ENCODE results near the gene MRPS9. TPM values are rescaled to one million over a fixed set of nuclear protein-coding genes. Genes with fewer than 3 reads are reported as not detected.

Gene MRPS9
- total RNA-seq, 2 experiments from 2014 or later = 7.3 to 9.2 TPM

- DNase-seq (peak in 3 of 14 experiments; percentile 43 to 56 (median 55)), ATAC-seq (ENCODE audit: poor library complexity) (no peak)
- Histone ChIP-seq H3K27ac (ENCODE audit: low read depth in 1 of 2, low read length in 2 of 2) (no peak overlapping the region), H3K36me3 (ENCODE audit: insufficient read depth, low read length) (no peaks in the 10 kb centered on the region), H3K27me3 (ENCODE audit: control insufficient read depth in 1 of 2, insufficient read depth in 2 of 2, low read length in 2 of 2) (no peaks in the 10 kb centered on the region), H3K9me3 (ENCODE audit: control insufficient read depth in 1 of 2, insufficient read depth in 1 of 2, low read length in 2 of 2) (peaks cover 0 to 4% of the 10 kb centered on the region in 2 experiments), H3K4me1 (ENCODE audit: insufficient read depth, low read length) (no peaks in the 10 kb centered on the region), H3K4me3 (ENCODE audit: low read length) (no peak overlapping the region)
- H3K36me3 Mint-ChIP-seq (ENCODE audit: low read depth) = no peaks in the 10 kb centered on the region
- no peak overlapping the region for H3K4me3 Mint-ChIP-seq
- intact Hi-C loops (cut with DNase I, micrococcal nuclease) = loop anchor here (1.0 to 10.0 kb wide), 4 partner anchors 122 to 1470 kb away; no protein-coding TSS in a partner anchor
- no peaks in the 10 kb centered on the region for H3K9me3 Mint-ChIP-seq
- H3K27ac Mint-ChIP-seq = no peak overlapping the region
- no peaks in the 10 kb centered on the region for H3K4me1 Mint-ChIP-seq (ENCODE audit: low read depth)
- peak; percentile 74 for TF ChIP-seq CTCF (IDR thresholded peaks at IDR 0.05)
- ChIA-PET CTCF (no interaction called here), POLR2A (no interaction called here)
- no peaks in the 10 kb centered on the region for H3K27me3 Mint-ChIP-seq
These were observed 76.7 kb downstream of the MRPS9 start for GRCh38 chr2:105114551-105114950.

DNA sequence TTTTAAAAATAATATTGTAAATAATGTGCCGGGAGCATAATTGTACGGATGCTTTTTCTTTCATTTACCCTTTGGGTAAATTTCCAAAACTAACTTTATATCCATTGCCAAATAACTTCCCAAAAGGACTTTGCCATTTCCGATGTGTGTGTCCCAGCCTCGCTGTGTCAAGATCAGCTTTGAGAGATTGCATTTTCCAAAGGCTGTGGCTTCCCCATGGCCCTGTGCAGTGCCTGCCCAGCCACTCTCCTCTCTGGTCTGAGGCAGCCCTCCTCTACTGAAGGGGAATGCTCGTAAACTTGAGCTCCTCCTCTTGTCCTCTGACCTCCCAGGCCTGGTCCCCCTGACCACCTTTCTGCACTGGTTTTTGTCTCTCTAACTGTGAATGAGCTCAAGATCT is 78.5 kb downstream of the MRPS9 start:
- H3K27ac Mint-ChIP-seq = no peak overlapping the region
- H3K36me3 ChIP-seq (ENCODE audit: insufficient read depth, low read length) = no peaks in the 10 kb centered on the region
- H3K4me3 Mint-ChIP-seq = no peak overlapping the region
- no peaks in the 10 kb centered on the region for H3K36me3 Mint-ChIP-seq (ENCODE audit: low read depth)
- H3K9me3 ChIP-seq (ENCODE audit: control insufficient read depth in 1 of 2, insufficient read depth in 1 of 2, low read length in 2 of 2) = peaks cover 0 to 4% of the 10 kb centered on the region in 2 experiments
- ChIA-PET POLR2A (no interaction called here), CTCF (no interaction called here)
- no peak for TF ChIP-seq CTCF (IDR thresholded peaks at IDR 0.05)
- H3K27ac ChIP-seq (ENCODE audit: low read depth in 1 of 2, low read length in 2 of 2) = no peak overlapping the region
- H3K4me3 ChIP-seq (ENCODE audit: low read length) = no peak overlapping the region
- no peaks in the 10 kb centered on the region for H3K4me1 Mint-ChIP-seq (ENCODE audit: low read depth)
- no peaks in the 10 kb centered on the region for H3K9me3 Mint-ChIP-seq
- no peaks in the 10 kb centered on the region for H3K27me3 Mint-ChIP-seq
- no peak for ATAC-seq (ENCODE audit: poor library complexity)
- no peaks in the 10 kb centered on the region for H3K4me1 ChIP-seq (ENCODE audit: insufficient read depth, low read length)
- intact Hi-C loops (cut with DNase I, micrococcal nuclease) = loop anchor here in 1 of 2 experiments (10.0 kb wide), 1 partner anchor 1468 kb away; no protein-coding TSS in a partner anchor
- H3K27me3 ChIP-seq (ENCODE audit: control insufficient read depth in 1 of 2, insufficient read depth in 2 of 2, low read length in 2 of 2) = no peaks in the 10 kb centered on the region
- DNase-seq = no peak

GRCh38 chr2:105117565-105117964 is 79.7 kb downstream of the MRPS9 start:
- Histone ChIP-seq H3K4me3 (ENCODE audit: low read length) (no peak overlapping the region), H3K36me3 (ENCODE audit: insufficient read depth, low read length) (no peaks in the 10 kb centered on the region), H3K27ac (ENCODE audit: low read depth in 1 of 2, low read length in 2 of 2) (no peak overlapping the region), H3K4me1 (ENCODE audit: insufficient read depth, low read length) (no peaks in the 10 kb centered on the region), H3K27me3 (ENCODE audit: control insufficient read depth in 1 of 2, insufficient read depth in 2 of 2, low read length in 2 of 2) (no peaks in the 10 kb centered on the region), H3K9me3 (ENCODE audit: control insufficient read depth in 1 of 2, insufficient read depth in 1 of 2, low read length in 2 of 2) (peaks cover 0 to 4% of the 10 kb centered on the region in 2 experiments)
- DNase-seq = no peak
- Mint-ChIP-seq H3K4me3 (no peak overlapping the region), H3K36me3 (ENCODE audit: low read depth) (no peaks in the 10 kb centered on the region), H3K27me3 (no peaks in the 10 kb centered on the region), H3K27ac (no peak overlapping the region), H3K4me1 (ENCODE audit: low read depth) (no peaks in the 10 kb centered on the region), H3K9me3 (no peaks in the 10 kb centered on the region)
- ATAC-seq (ENCODE audit: poor library complexity) = no peak
- ChIA-PET CTCF (no interaction called here), POLR2A (no interaction called here)
- intact Hi-C loops (cut with DNase I, micrococcal nuclease) = loop anchor here in 1 of 2 experiments (10.0 kb wide), 1 partner anchor 1467 kb away; no protein-coding TSS in a partner anchor
- TF ChIP-seq CTCF (IDR thresholded peaks at IDR 0.05) = no peak

Data from CD4-positive, alpha-beta T cell (primary cell).